ENCODE data around the gene DUOXA1.

The DUOXA1 gene, protein sequence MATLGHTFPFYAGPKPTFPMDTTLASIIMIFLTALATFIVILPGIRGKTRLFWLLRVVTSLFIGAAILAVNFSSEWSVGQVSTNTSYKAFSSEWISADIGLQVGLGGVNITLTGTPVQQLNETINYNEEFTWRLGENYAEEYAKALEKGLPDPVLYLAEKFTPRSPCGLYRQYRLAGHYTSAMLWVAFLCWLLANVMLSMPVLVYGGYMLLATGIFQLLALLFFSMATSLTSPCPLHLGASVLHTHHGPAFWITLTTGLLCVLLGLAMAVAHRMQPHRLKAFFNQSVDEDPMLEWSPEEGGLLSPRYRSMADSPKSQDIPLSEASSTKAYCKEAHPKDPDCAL

GRCh38 chr15:45129651-45130129 lies at the start of gene DUOXA1, which contains the start of gene DUOX1:
TSS of gene DUOXA1 (minus strand) at chr15:45129879. CDS start at chr15:45123014, 6,865 bp downstream.
TSS of gene DUOX1 (plus strand) at chr15:45129994. CDS start at chr15:45131967, 1,973 bp downstream.
- no peak for DNase-seq (ENCODE audit: low read depth)
- TF ChIP-seq, protein P1, sequence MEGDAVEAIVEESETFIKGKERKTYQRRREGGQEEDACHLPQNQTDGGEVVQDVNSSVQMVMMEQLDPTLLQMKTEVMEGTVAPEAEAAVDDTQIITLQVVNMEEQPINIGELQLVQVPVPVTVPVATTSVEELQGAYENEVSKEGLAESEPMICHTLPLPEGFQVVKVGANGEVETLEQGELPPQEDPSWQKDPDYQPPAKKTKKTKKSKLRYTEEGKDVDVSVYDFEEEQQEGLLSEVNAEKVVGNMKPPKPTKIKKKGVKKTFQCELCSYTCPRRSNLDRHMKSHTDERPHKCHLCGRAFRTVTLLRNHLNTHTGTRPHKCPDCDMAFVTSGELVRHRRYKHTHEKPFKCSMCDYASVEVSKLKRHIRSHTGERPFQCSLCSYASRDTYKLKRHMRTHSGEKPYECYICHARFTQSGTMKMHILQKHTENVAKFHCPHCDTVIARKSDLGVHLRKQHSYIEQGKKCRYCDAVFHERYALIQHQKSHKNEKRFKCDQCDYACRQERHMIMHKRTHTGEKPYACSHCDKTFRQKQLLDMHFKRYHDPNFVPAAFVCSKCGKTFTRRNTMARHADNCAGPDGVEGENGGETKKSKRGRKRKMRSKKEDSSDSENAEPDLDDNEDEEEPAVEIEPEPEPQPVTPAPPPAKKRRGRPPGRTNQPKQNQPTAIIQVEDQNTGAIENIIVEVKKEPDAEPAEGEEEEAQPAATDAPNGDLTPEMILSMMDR (IDR thresholded peaks at IDR 0.05; ENCODE audit: insufficient read depth, low read depth, low read length, missing control alignments), result no peak
- no peak within 1 kb of the TSS for H3K4me3 ChIP-seq (ENCODE audit: low read depth, low read length)

- no peak overlapping the region for H3K4me3 ChIP-seq (ENCODE audit: low read depth, low read length)
- TF ChIP-seq, protein P1 (IDR thresholded peaks at IDR 0.05; ENCODE audit: insufficient read depth, low read depth, low read length, missing control alignments), result no peak
- no peak for DNase-seq (ENCODE audit: low read depth)
These were observed 47.6 kb upstream of the DUOXA1 start for GRCh38 chr15:45177285-45177684.

DNA sequence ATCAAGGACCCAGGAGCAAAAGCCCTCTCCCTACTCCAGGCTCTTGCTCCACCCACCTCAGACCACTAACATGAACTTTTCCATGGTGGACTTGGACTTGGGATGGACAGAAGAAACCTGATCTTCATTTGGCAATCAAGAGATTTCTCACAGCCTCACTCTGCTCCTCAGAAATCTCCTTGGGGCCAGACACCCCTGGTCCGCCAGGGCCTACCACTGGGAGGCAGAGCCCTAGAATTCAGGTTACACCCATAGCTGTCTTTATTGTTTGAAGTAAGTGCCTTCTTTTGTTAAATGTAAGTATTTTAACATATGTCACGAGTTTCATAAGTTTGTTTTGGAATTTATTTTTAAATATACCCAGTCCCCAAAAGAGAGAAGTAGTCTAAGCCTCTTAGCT lies 44.9 kb upstream of the DUOXA1 start:
- H3K4me3 ChIP-seq (ENCODE audit: low read depth, low read length), result no peak overlapping the region
- no peak for DNase-seq (ENCODE audit: low read depth)
- TF ChIP-seq, protein P1 (IDR thresholded peaks at IDR 0.05; ENCODE audit: insufficient read depth, low read depth, low read length, missing control alignments), result no peak

DNA sequence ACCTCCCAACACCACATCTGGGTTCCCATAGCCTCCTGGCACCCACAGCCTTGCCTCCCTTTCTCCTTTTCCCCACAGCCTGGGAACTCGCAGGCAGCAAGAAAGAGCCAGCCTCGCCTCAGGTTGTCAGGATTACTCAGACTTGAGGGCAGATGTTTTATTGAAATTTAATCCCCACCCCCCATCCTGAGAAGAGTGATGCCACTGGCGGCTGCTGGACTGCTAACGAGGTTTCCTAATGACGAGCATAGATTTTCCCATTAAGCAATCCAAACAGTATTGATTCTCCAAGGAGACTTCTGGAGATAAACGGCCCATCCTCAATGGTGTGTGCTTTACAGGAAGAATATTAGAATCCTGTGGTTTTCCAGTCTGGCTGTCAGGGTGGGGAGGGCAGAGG lies 44.4 kb upstream of the DUOXA1 start:
- DNase-seq (ENCODE audit: low read depth), result no peak
- no peak overlapping the region for H3K4me3 ChIP-seq (ENCODE audit: low read depth, low read length)
- TF ChIP-seq, protein P1 (IDR thresholded peaks at IDR 0.05; ENCODE audit: insufficient read depth, low read depth, low read length, missing control alignments), result no peak

GRCh38 chr15:45171912-45172311 lies 42.2 kb upstream of the DUOXA1 start:
- no peak overlapping the region for H3K4me3 ChIP-seq (ENCODE audit: low read depth, low read length)
- no peak for DNase-seq (ENCODE audit: low read depth)
- TF ChIP-seq, protein P1 (IDR thresholded peaks at IDR 0.05; ENCODE audit: insufficient read depth, low read depth, low read length, missing control alignments), result no peak

- DNase-seq (ENCODE audit: low read depth), result no peak
- TF ChIP-seq, protein P1 (IDR thresholded peaks at IDR 0.05; ENCODE audit: insufficient read depth, low read depth, low read length, missing control alignments), result no peak
These were observed 40.2 kb upstream of the DUOXA1 start for GRCh38 chr15:45169608-45170480.

More at GRCh38 chr15:45169608-45170480, 40.2 kb upstream of the DUOXA1 start:
- no peak overlapping the region for H3K4me3 ChIP-seq (ENCODE audit: low read depth, low read length)
